CD4-positive, alpha-beta T cell treated with Interleukin-10 for 1 hour (primary cell): Measurements from ENCODE around the gene CD81.

Experiments used
- DNase-seq: peaks from one replicate; pipeline ENCODE4 v3.0.0-alpha.2; 2020

Gene CD81

GRCh38 chr11:2441171-2441570 is 64.1 kb downstream of the CD81 start:
- DNase-seq, result no peak

GRCh38 chr11:2442589-2442988 is 65.5 kb downstream of the CD81 start:
- DNase-seq, result peak; percentile 73

- DNase-seq, result no peak
Measured at GRCh38 chr11:2443406-2443805, 66.3 kb downstream of the CD81 start.

DNA sequence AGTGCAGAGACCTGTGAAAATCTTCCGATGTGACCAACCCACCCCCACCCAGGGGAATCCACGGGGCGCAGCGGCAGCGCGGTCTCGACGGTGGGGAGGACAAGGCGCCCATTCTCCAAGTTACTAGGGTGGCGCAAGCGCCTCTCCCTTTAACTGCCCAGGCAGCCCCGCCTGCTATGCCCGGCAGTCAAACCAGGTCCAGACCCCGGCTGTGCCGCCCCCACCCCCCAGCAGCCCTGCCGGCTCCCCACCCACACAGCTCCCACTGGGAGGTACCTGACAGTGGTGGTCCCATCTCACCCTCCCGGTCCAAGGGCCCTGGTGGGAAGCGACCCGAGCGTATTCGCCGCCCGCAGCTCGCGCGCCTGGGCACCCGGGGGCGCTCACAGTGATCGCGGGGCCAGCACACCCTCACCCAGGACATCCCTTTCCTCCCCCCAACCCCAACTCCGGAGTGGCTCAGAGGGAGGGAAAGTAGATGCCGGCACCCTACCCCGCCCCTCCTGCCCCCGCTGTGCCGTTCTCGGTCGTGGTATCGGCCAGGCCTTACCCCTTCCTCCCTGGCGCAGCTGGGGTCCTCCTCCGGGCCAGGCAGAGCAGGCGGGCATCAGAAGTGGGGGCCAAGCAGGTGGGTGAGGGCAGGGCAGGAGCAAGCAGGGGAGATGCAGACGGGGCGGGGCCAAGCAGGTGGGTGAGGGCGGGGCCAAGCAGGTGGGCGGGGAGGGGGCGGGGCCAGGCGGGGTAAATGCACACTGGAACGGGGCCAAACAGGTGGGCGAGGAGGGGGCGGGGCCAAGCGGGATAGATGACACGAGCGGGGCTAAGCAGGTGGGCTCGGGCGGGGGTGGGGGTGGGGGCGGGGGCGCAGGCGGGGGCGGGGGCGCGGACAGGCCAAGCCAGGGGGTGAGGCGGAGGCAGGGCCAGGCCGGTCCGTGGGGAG is 67.0 kb downstream of the CD81 start, which contains the start of gene TRPM5:
TRPM5 (minus strand) TSS at position 634 of the 940 bp plus-strand sequence. CDS start 21,478 bp downstream, outside the sequence.
- DNase-seq, result peak; percentile 76

- no peak for DNase-seq
Measured at GRCh38 chr11:2444821-2445745, 68.0 kb downstream of the CD81 start, which contains the start of gene KCNQ1. TSS of gene KCNQ1 (plus strand) at chr11:2445008. CDS start at chr11:2445099, 91 bp downstream.

GRCh38 chr11:2445746-2446551 is 68.8 kb downstream of the CD81 start:
- no peak for DNase-seq

GRCh38 chr11:2446590-2447252 is 69.6 kb downstream of the CD81 start:
- DNase-seq, result peak; percentile 17
